Activated CD4-positive, alpha-beta T cell treated with anti-CD3 and anti-CD28 coated beads, Interleukin-2, amount 50 U/mL, for 48 hours (primary cell): Measurements from ENCODE around the gene NOS3.
A peak's percentile ranks its signal among the peaks of the same experiment; 100 is the strongest.
"Not testable (repeated sequence)": the region's sequence is repeated elsewhere in the genome, so short reads cannot be mapped to it uniquely, and the experiment has no call there.

Source experiments
- DNase-seq, 2 experiments: peaks; one replicate each; pipeline ENCODE4 v3.0.0-alpha.2; 2020

Gene NOS3

GRCh38 chr7:151005566-151005965, 14.7 kb downstream of the NOS3 start:
- no peak for DNase-seq

GRCh38 chr7:151006590-151007300, 15.9 kb downstream of the NOS3 start:
- DNase-seq = no peak

- DNase-seq = no peak
These were observed 16.7 kb downstream of the NOS3 start for GRCh38 chr7:151007469-151007898.

- DNase-seq = no peak
These were observed 17.3 kb downstream of the NOS3 start for GRCh38 chr7:151008143-151008510.

GRCh38 chr7:151008511-151009323, 17.9 kb downstream of the NOS3 start:
- DNase-seq = peak; percentile 86 to 89

- DNase-seq = no peak
These were observed 18.7 kb downstream of the NOS3 start for GRCh38 chr7:151009327-151010036.

GRCh38 chr7:151010037-151010306, 19.2 kb downstream of the NOS3 start:
- DNase-seq = no peak

GRCh38 chr7:151010307-151011096, 19.7 kb downstream of the NOS3 start:
- peak; percentile 57 to 64 for DNase-seq

- DNase-seq = no peak
These were observed 20.2 kb downstream of the NOS3 start for GRCh38 chr7:151011097-151011409.

- not testable (repeated sequence) for DNase-seq
These were observed 20.8 kb downstream of the NOS3 start for GRCh38 chr7:151011616-151012015.

- no peak for DNase-seq
These were observed 21.3 kb downstream of the NOS3 start for GRCh38 chr7:151012031-151012692.

- no peak for DNase-seq
These were observed 22.1 kb downstream of the NOS3 start for GRCh38 chr7:151012911-151013347.

- no peak for DNase-seq
These were observed 22.5 kb downstream of the NOS3 start for GRCh38 chr7:151013356-151013732.

- DNase-seq = peak; percentile 84 to 88
These were observed 23.1 kb downstream of the NOS3 start for GRCh38 chr7:151013733-151014497.

GRCh38 chr7:151014950-151015349, 24.1 kb downstream of the NOS3 start:
- peak in 1 of 2 experiments; percentile 42 for DNase-seq

GRCh38 chr7:151015967-151016366, 25.1 kb downstream of the NOS3 start:
- DNase-seq = no peak

GRCh38 chr7:151016505-151016904, 25.7 kb downstream of the NOS3 start:
- no peak for DNase-seq

GRCh38 chr7:151016942-151017341, 26.1 kb downstream of the NOS3 start:
- DNase-seq = peak in 1 of 2 experiments; percentile 13

GRCh38 chr7:151017370-151017952, 26.6 kb downstream of the NOS3 start:
- peak in 1 of 2 experiments; percentile 20 for DNase-seq

- DNase-seq = peak; percentile 83 to 88
These were observed 27.2 kb downstream of the NOS3 start for GRCh38 chr7:151017953-151018420.
